Mammary microvascular endothelial cell (primary cell): ENCODE results near the gene PPIP5K1. TPM values are rescaled to one million over a fixed set of nuclear protein-coding genes. Genes with fewer than 3 reads are reported as not detected.

Source experiments
- total RNA-seq: library from RNA; depleted of rRNA; stranded (reverse); fragments of >200 nt; gene quantifications from 2 replicates; pipeline ENCODE4 v1.2.3, GENCODE V29; 2015

Gene PPIP5K1
- 7.4 and 22.0 TPM in 2 replicates for total RNA-seq

DNA sequence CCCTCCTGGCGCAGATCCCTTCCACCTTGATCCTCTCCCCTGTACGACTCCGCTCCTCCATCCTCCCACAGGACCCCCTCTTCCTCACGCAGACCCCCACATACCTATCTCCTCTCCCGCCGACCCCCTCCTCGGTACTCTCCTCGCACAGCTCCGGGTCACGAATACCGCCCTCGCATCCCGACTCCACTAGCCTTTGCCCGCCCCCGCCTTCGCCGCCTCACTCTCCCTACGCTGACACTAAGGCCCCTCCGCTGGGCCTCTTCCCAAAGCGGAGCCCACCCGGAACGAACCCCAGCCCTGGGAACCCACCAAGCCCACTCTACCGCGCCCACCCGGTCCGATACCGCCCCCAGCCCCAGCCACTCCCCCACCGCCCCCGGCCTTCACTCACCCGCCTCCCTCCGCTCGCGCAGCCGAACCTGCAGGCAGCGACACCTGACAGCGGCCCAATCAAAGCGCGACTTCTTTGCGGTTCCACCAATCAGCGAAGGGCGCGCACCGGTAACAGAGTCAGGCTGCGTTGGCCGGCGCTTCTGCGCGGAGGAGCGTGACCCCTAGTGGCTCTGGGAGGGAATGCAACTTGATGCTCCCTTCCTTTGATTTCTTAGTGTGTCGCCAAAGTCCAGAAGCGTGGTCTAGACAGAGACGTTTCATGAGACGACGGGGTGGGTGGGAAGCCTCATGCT, at the start of gene PPIP5K1:
Gene PPIP5K1 (minus strand): TSS at position 431 of the 689 bp plus-strand sequence. CDS start 5,704 bp downstream, outside the sequence.

DNA sequence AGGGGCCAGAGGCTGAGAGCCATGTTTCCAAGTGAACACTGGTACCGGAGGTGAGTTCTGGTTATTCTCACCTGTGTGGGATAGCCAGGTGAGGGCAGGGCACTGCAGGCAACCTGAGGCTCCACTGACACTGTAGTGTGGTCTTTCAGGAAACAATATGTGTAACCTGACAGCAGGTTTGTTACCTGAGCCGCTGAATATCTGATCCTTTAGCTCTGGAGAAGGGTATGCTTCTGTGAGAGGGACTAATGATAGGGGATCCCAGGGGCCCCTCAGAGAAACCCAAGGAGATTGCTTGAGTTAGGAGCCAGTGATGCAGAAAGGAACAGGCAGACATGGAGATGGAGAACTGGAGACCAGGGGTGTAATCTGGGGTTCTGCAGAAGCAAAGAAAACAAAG, 28.7 kb upstream of the PPIP5K1 start, which contains the start of gene STRC:
Gene STRC (minus strand): TSS at position 101 of the 400 bp plus-strand sequence. CDS start 78 bp downstream, at position 23.

GRCh38 chr15:43593328-43594190, 3.6 kb upstream of the PPIP5K1 start, which contains the start of gene CKMT1B:
CKMT1B (plus strand) TSS chr15:43594027; CDS start chr15:43594219, 192 bp downstream.

DNA sequence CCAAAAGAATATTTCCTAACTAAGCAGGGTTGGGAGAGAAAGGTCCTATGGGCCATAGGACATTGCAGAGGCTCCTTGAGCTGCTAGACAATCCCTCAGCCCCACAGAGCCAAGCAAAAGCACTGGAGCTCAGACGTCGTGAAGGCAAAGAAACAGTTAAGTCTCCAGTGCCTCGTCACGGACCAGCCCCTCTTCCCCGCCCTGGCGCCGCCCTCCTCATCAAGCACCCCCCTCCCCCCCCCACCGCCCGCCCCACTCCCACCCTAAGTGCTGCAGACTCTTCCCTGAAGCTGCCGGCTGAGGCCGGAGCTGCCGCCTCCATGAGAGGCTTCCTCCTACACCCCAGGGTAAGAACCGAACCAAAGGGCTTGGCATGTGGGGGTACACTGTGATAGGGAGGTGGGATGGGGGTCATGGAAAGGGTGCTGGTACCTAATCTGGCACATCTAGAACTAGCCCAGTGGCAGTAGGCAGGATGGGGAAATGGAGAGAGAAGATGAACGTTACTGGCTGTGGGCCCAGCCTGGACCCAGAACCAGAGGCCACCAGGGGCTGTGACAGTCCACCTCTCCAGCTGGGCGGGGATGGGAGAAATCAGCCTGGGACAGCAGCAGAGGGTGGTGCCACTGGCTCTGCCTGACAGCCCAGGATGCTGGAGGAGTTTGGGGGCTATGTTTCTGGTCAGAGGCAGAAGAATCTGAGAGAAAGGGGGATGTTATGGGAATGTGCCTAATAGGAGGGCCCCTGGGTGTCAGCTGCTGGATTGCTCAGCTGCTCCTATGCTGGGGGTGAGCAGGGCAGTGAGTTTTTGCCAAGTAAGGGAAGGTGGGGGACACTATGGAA, 72.4 kb downstream of the PPIP5K1 start, which contains the start of gene MAP1A:
Gene MAP1A (plus strand): TSS at position 255 of the 843 bp plus-strand sequence. CDS start 3,866 bp downstream, outside the sequence.

GRCh38 chr15:43492673-43493601, 97.1 kb downstream of the PPIP5K1 start, which contains the start of gene TP53BP1:
TP53BP1 (minus strand) TSS chr15:43493156; CDS start chr15:43493043, 113 bp downstream.

Other genes starting within 250 kb of the PPIP5K1 start
- gene ZSCAN29, start 219.2 kb downstream of the PPIP5K1 start, total RNA-seq: 5.8 and 7.2 TPM in 2 replicates
- 13.9 and 15.9 TPM in 2 replicates for gene TUBGCP4, start 219.1 kb downstream of the PPIP5K1 start, total RNA-seq
- gene TP53BP1, start 97.1 kb downstream of the PPIP5K1 start, total RNA-seq: 19.8 and 24.3 TPM in 2 replicates
- gene MAP1A, start 72.6 kb downstream of the PPIP5K1 start, total RNA-seq: 0.67 and 0.84 TPM in 2 replicates
- not detected in 2 replicates for gene CKMT1B, start 3.8 kb upstream of the PPIP5K1 start, total RNA-seq
- gene STRC, start 28.6 kb upstream of the PPIP5K1 start, total RNA-seq: not detected in 2 replicates
- gene CATSPER2, start 58.6 kb upstream of the PPIP5K1 start, total RNA-seq: 0.33 and 3.0 TPM in 2 replicates
- gene CKMT1A, start 103.7 kb upstream of the PPIP5K1 start, total RNA-seq: not detected in 2 replicates
- gene PDIA3, start 156.2 kb upstream of the PPIP5K1 start, total RNA-seq: 271 and 278 TPM in 2 replicates
- gene ELL3, start 186.8 kb upstream of the PPIP5K1 start, total RNA-seq: 1.8 and 3.1 TPM in 2 replicates
- gene SERF2, start 202.1 kb upstream of the PPIP5K1 start, total RNA-seq: 1,358 and 1,405 TPM in 2 replicates
- gene SERINC4, start 210.0 kb upstream of the PPIP5K1 start, total RNA-seq: 0.05 TPM in 1 of 2 replicates, not detected in the other
- 10.3 and 16.8 TPM in 2 replicates for gene HYPK, start 210.4 kb upstream of the PPIP5K1 start, total RNA-seq
- 22.1 and 23.7 TPM in 2 replicates for gene MFAP1, start 234.5 kb upstream of the PPIP5K1 start, total RNA-seq
- gene WDR76, start 236.8 kb upstream of the PPIP5K1 start, total RNA-seq: 18.5 and 18.9 TPM in 2 replicates